8988T (cell line): ENCODE results near the gene STRIP2.

Experiments
- DNase-seq: peaks from one replicate; pipeline ENCODE4 v3.0.0; 2011

The STRIP2 gene

DNA sequence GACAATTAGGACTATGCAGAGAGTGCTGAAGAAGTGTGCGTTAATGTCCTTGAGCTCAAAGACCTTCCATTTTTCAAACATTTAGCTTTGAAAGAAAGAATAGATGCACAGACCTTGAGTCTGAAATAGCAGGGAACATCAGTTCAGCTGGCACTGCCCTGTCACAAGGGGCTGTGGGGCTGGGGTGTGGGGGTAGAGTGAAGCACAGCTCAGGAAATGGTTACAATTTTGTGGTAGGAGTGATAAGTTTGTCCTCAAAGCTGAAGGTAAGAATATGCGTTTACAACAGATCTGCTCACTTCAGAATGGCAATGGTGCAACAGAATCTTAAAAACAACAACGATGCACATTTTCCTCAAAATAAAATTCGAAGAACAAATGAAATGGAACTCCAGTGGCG is 101.7 kb downstream of the STRIP2 start:
- DNase-seq: no peak

DNA sequence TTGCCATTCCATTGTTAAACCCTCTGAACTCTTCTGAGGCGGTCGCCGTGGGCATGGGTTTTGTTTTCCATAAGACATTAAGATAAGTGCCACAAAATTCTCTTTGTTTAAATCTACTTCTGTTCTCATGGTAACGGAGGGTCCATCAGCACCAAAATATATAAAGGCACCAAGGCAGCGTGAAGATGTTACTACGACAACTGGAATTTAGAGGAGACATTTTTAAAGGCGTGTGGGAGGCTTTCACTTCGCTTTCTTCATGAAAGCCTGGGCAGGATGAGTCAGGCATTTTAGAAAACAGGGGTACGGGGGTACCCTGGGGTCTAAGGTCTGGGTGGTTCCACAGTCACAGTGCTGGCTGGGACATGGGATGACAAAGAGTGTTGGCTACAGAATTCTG is 102.1 kb downstream of the STRIP2 start:
- DNase-seq: no peak
